ENCODE measurements around the gene GCNT4. TPM values are rescaled to one million over a fixed set of nuclear protein-coding genes. Genes with fewer than 3 reads are reported as not detected.
"Not testable (repeated sequence)": the region's sequence is repeated elsewhere in the genome, so short reads cannot be mapped to it uniquely, and the experiment has no call there.

Gene GCNT4
- total RNA-seq (2022) (4.5 and 5.8 TPM in 2 replicates), Bru-seq, nascent RNA (percentile 77 among the genes with signal in this experiment), BruChase-seq, experiment 1, labeled RNA remaining after a 6-hour chase (percentile 70 among the genes with signal in this experiment), BruChase-seq, experiment 2, labeled RNA remaining after a 2-hour chase (percentile 93 among the genes with signal in this experiment)
- long read RNA-seq, result 0 reads

- peak within 1 kb of the TSS; percentile 59 for H3K27ac Mint-ChIP-seq (ENCODE audit: unreplicated experiment)
- CTCF ChIA-PET, result interaction anchor here (0.7 to 1.8 kb wide), 2 partner anchors 103 to 118 kb away, joined by 7 read pairs; no protein-coding TSS in a partner anchor
- H3K4me1 Mint-ChIP-seq (ENCODE audit: low read depth, unreplicated experiment), result peaks cover 77% of the 10 kb centered on the region
- peak; percentile 60 for DNase-seq
- peaks cover 37% of the 10 kb centered on the region for H3K36me3 Mint-ChIP-seq (ENCODE audit: insufficient read depth, unreplicated experiment)
- intact Hi-C loops (cut with micrococcal nuclease; ENCODE audit: unreplicated experiment), result loop anchor here (5.0 to 10.0 kb wide), 3 partner anchors 105 to 285 kb away; partner anchors contain the start of genes ANKRD31 and HMGCR
- BruUV-seq (replicated peaks), result no TSS peak
- H3K9me3 Mint-ChIP-seq (ENCODE audit: low read depth, unreplicated experiment), result no peaks in the 10 kb centered on the region
- peak within 1 kb of the TSS; percentile 79 for H3K4me3 Mint-ChIP-seq (ENCODE audit: low read depth, unreplicated experiment)
- no peak for TF ChIP-seq CTCF (IDR thresholded peaks at IDR 0.05; ENCODE audit: unreplicated experiment)
- no peaks in the 10 kb centered on the region for H3K27me3 Mint-ChIP-seq (ENCODE audit: unreplicated experiment)
Observed at GRCh38 chr5:75052192-75053053, at the start of gene GCNT4. Gene GCNT4 (minus strand): TSS chr5:75052558. CDS start chr5:75030037, 22,521 bp downstream.

- H3K9me3 Mint-ChIP-seq (ENCODE audit: low read depth, unreplicated experiment); CTCF ChIA-PET; H3K36me3 Mint-ChIP-seq (ENCODE audit: insufficient read depth, unreplicated experiment); DNase-seq; BruUV-seq (replicated peaks); H3K4me1 Mint-ChIP-seq (ENCODE audit: low read depth, unreplicated experiment); H3K27ac Mint-ChIP-seq (ENCODE audit: unreplicated experiment); H3K27me3 Mint-ChIP-seq (ENCODE audit: unreplicated experiment); intact Hi-C loops (cut with micrococcal nuclease; ENCODE audit: unreplicated experiment); H3K4me3 Mint-ChIP-seq (ENCODE audit: low read depth, unreplicated experiment): not testable (repeated sequence)
Observed at GRCh38 chr5:75095956-75096355, 43.6 kb upstream of the GCNT4 start.

GRCh38 chr5:75091597-75091996 lies 39.2 kb upstream of the GCNT4 start:
- DNase-seq, result no peak
- no peaks in the 10 kb centered on the region for H3K36me3 Mint-ChIP-seq (ENCODE audit: insufficient read depth, unreplicated experiment)
- intact Hi-C loops (cut with micrococcal nuclease; ENCODE audit: unreplicated experiment), result no loop called here
- no peaks in the 10 kb centered on the region for H3K27me3 Mint-ChIP-seq (ENCODE audit: unreplicated experiment)
- BruUV-seq (replicated peaks), result no TSS peak
- CTCF ChIA-PET, result interaction anchor here (0.7 to 1.4 kb wide), 2 partner anchors 20 to 166 kb away, joined by 3 read pairs; no protein-coding TSS in a partner anchor
- H3K4me1 Mint-ChIP-seq (ENCODE audit: low read depth, unreplicated experiment), result peaks cover 13% of the 10 kb centered on the region
- no peak overlapping the region for H3K4me3 Mint-ChIP-seq (ENCODE audit: low read depth, unreplicated experiment)
- no peak for TF ChIP-seq CTCF (IDR thresholded peaks at IDR 0.05; ENCODE audit: unreplicated experiment)
- no peak overlapping the region for H3K27ac Mint-ChIP-seq (ENCODE audit: unreplicated experiment)
- no peaks in the 10 kb centered on the region for H3K9me3 Mint-ChIP-seq (ENCODE audit: low read depth, unreplicated experiment)

- no peaks in the 10 kb centered on the region for H3K36me3 Mint-ChIP-seq (ENCODE audit: insufficient read depth, unreplicated experiment)
- DNase-seq, result no peak
- H3K4me3 Mint-ChIP-seq (ENCODE audit: low read depth, unreplicated experiment), result no peak overlapping the region
- no peak for TF ChIP-seq CTCF (IDR thresholded peaks at IDR 0.05; ENCODE audit: unreplicated experiment)
- CTCF ChIA-PET, result no interaction called here
- peaks cover 15% of the 10 kb centered on the region for H3K4me1 Mint-ChIP-seq (ENCODE audit: low read depth, unreplicated experiment)
- no peaks in the 10 kb centered on the region for H3K9me3 Mint-ChIP-seq (ENCODE audit: low read depth, unreplicated experiment)
- BruUV-seq (replicated peaks), result no TSS peak
- no peaks in the 10 kb centered on the region for H3K27me3 Mint-ChIP-seq (ENCODE audit: unreplicated experiment)
- intact Hi-C loops (cut with micrococcal nuclease; ENCODE audit: unreplicated experiment), result no loop called here
- no peak overlapping the region for H3K27ac Mint-ChIP-seq (ENCODE audit: unreplicated experiment)
Observed at GRCh38 chr5:75089662-75090061, 37.3 kb upstream of the GCNT4 start.

Data from Calu3 (cell line).